HepG2 (cell line): ENCODE measurements around the gene EHD1. TPM values are rescaled to one million over a fixed set of nuclear protein-coding genes. Genes with fewer than 3 reads are reported as not detected.

Source experiments
- ARHGAP35 ChIP-seq: sonication (generic); formaldehyde crosslinking; IDR thresholded peaks from 2 replicates; pipeline ENCODE4 v1.9.0; 2022; ENCODE audit warnings: mild to moderate bottlenecking, inconsistent platforms, moderate library complexity, missing genetic modification reagents, borderline replicate concordance
- E2F2 ChIP-seq: sonication (generic); formaldehyde crosslinking; IDR thresholded peaks from 2 replicates; pipeline ENCODE4 v1.4.0; 2020; ENCODE audit warnings: missing genetic modification reagents, borderline replicate concordance
- ELF4 ChIP-seq: sonication (generic); formaldehyde crosslinking; IDR thresholded peaks from 2 replicates; pipeline ENCODE4 v1.5.0; 2020; ENCODE audit warnings: missing genetic modification reagents, mild to moderate bottlenecking, moderate library complexity, borderline replicate concordance
- HMG20A ChIP-seq: IDR thresholded peaks from 2 replicates; pipeline ENCODE4 v1.6.1; 2016; ENCODE audit warnings: borderline replicate concordance
- HNRNPL ChIP-seq: fragments of 200-400 bp; formaldehyde crosslinking; IDR thresholded peaks from 2 replicates; pipeline ENCODE4 v1.6.1; 2017; ENCODE audit warnings: mild to moderate bottlenecking, low read depth, low read length
- KMT2A ChIP-seq: sonication (generic); formaldehyde crosslinking; IDR thresholded peaks from 2 replicates; pipeline ENCODE4 v1.4.0; 2020; ENCODE audit warnings: missing genetic modification reagents
- NCOA5 ChIP-seq: sonication (generic); formaldehyde crosslinking; IDR thresholded peaks from 2 replicates; pipeline ENCODE4 v1.4.0; 2020; ENCODE audit warnings: missing genetic modification reagents
- SCMH1 ChIP-seq: sonication (generic); formaldehyde crosslinking; IDR thresholded peaks from 2 replicates; pipeline ENCODE4 v1.9.0; 2021; ENCODE audit warnings: missing genetic modification reagents, mild to moderate bottlenecking, borderline replicate concordance
- ZMYM4 ChIP-seq: sonication (generic); formaldehyde crosslinking; IDR thresholded peaks from 2 replicates; pipeline ENCODE4 v1.8.1; 2023; ENCODE audit warnings: mild to moderate bottlenecking, missing genetic modification reagents
- ZNF3 ChIP-seq: IDR thresholded peaks from 2 replicates; pipeline ENCODE4 v1.7.0; 2017; ENCODE audit warnings: inconsistent platforms
- ZNF546 ChIP-seq: sonication (generic); formaldehyde crosslinking; conservative IDR thresholded peaks from 2 replicates; pipeline ENCODE4 v1.8.1; 2023; ENCODE audit warnings: mild to moderate bottlenecking, missing genetic modification reagents
- ZNF570 ChIP-seq: sonication (generic); formaldehyde crosslinking; IDR thresholded peaks from 2 replicates; pipeline ENCODE4 v1.4.0; 2020; ENCODE audit warnings: mild to moderate bottlenecking, missing genetic modification reagents, borderline replicate concordance
- ZNF629 ChIP-seq: sonication (generic); formaldehyde crosslinking; conservative IDR thresholded peaks from 2 replicates; pipeline ENCODE4 v1.5.0; 2020; ENCODE audit warnings: missing genetic modification reagents
- ZNF672 ChIP-seq: sonication (generic); formaldehyde crosslinking; IDR thresholded peaks from 2 replicates; pipeline ENCODE4 v1.8.1; 2022; ENCODE audit warnings: missing genetic modification reagents
- ZNF883 ChIP-seq: sonication (generic); formaldehyde crosslinking; IDR thresholded peaks from 2 replicates; pipeline ENCODE4 v1.5.1; 2020; ENCODE audit warnings: mild to moderate bottlenecking, missing genetic modification reagents; ENCODE audit errors: not compliant biosample characterization
- polyA plus RNA-seq, 8 experiments: library from polyadenylated mRNA; depleted of rRNA in 3 of 8; stranded (reverse) in 7 of 8; unstranded in 1 of 8; fragments of >200 nt; fragmentation: Illumina TruSeq in 4 of 8; extraction: Trizol in 4 of 8; gene quantifications; 2 replicates each; pipeline versions ENCODE4 v1.2.1 to v1.2.3, GENCODE V29; 2011 to 2016; ENCODE audit warnings: low read depth in 4 of 8, missing spikeins in 1 of 8, mixed read lengths in 1 of 8; ENCODE audit not compliant: insufficient read depth in 1 of 8
- total RNA-seq, 5 experiments: library from RNA; depleted of rRNA; stranded (reverse); fragments of >200 nt; fragmentation: Illumina TruSeq; extraction: Trizol; gene quantifications; 2 replicates each; pipeline ENCODE4 v1.2.3, GENCODE V29; 2016; ENCODE audit warnings: low read depth in 1 of 5
- TF ChIP-seq, protein P1 (sequence below): sonication (generic); formaldehyde crosslinking; IDR thresholded peaks from 2 replicates; pipeline ENCODE4 v1.4.0; 2020; ENCODE audit warnings: missing genetic modification reagents
- TF ChIP-seq, protein P2 (sequence below): sonication (generic); formaldehyde crosslinking; IDR thresholded peaks from 2 replicates; pipeline ENCODE4 v1.8.0; 2022; ENCODE audit warnings: low read depth, missing genetic modification reagents

EHD1 gene
- total and polyA plus RNA-seq, 2 of the 13 experiments (the other 11 are each of a cell fraction or from before 2014, with no cell fraction given) = 23.6 to 26.6 TPM

GRCh38 chr11:64916775-64917662 is 38.6 kb upstream of the EHD1 start, which contains the start of gene ATG2A (continued):
- TF ChIP-seq, protein P1, sequence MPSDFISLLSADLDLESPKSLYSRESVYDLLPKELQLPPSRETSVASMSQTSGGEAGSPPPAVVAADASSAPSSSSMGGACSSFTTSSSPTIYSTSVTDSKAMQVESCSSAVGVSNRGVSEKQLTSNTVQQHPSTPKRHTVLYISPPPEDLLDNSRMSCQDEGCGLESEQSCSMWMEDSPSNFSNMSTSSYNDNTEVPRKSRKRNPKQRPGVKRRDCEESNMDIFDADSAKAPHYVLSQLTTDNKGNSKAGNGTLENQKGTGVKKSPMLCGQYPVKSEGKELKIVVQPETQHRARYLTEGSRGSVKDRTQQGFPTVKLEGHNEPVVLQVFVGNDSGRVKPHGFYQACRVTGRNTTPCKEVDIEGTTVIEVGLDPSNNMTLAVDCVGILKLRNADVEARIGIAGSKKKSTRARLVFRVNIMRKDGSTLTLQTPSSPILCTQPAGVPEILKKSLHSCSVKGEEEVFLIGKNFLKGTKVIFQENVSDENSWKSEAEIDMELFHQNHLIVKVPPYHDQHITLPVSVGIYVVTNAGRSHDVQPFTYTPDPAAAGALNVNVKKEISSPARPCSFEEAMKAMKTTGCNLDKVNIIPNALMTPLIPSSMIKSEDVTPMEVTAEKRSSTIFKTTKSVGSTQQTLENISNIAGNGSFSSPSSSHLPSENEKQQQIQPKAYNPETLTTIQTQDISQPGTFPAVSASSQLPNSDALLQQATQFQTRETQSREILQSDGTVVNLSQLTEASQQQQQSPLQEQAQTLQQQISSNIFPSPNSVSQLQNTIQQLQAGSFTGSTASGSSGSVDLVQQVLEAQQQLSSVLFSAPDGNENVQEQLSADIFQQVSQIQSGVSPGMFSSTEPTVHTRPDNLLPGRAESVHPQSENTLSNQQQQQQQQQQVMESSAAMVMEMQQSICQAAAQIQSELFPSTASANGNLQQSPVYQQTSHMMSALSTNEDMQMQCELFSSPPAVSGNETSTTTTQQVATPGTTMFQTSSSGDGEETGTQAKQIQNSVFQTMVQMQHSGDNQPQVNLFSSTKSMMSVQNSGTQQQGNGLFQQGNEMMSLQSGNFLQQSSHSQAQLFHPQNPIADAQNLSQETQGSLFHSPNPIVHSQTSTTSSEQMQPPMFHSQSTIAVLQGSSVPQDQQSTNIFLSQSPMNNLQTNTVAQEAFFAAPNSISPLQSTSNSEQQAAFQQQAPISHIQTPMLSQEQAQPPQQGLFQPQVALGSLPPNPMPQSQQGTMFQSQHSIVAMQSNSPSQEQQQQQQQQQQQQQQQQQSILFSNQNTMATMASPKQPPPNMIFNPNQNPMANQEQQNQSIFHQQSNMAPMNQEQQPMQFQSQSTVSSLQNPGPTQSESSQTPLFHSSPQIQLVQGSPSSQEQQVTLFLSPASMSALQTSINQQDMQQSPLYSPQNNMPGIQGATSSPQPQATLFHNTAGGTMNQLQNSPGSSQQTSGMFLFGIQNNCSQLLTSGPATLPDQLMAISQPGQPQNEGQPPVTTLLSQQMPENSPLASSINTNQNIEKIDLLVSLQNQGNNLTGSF (CRISPR knock-in tag) = 0 out of 2 replicates have a peak, but pooled peaks have one; percentile 47
- no peak for TF ChIP-seq NCOA5
- peak; percentile 29; the same call in 1 of the 2 replicates for TF ChIP-seq KMT2A (CRISPR knock-in tag)
- no peak for TF ChIP-seq ZNF672 (CRISPR knock-in tag)
- TF ChIP-seq SCMH1 (CRISPR knock-in tag) = no peak
- TF ChIP-seq ZNF883 (CRISPR knock-in tag) = peak; percentile 67
- peak; percentile 46; the same call in 1 of the 2 replicates for TF ChIP-seq ZNF546 (CRISPR knock-in tag)
- TF ChIP-seq ELF4 = no peak; the same call in 1 of the 2 replicates
- 0 out of 2 replicates have a peak, but pooled peaks have one; percentile 33 for TF ChIP-seq HNRNPL
- no peak for TF ChIP-seq ZNF629
- no peak for TF ChIP-seq ZNF570 (CRISPR knock-in tag)
- TF ChIP-seq, protein P2, sequence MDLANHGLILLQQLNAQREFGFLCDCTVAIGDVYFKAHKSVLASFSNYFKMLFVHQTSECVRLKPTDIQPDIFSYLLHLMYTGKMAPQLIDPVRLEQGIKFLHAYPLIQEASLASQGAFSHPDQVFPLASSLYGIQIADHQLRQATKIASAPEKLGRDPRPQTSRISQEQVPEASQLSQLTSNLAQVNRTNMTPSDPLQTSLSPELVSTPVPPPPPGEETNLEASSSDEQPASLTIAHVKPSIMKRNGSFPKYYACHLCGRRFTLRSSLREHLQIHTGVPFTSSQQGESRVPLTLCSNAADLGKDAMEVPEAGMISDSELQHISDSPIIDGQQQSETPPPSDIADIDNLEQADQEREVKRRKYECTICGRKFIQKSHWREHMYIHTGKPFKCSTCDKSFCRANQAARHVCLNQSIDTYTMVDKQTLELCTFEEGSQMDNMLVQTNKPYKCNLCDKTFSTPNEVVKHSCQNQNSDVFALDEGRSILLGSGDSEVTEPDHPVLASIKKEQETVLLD (CRISPR knock-in tag) = no peak
- 0 out of 2 replicates have a peak, but pooled peaks have one; percentile 4 for TF ChIP-seq HMG20A (CRISPR knock-in tag)
- no peak for TF ChIP-seq ZNF3 (CRISPR knock-in tag)
- peak; percentile 78 for TF ChIP-seq ZMYM4 (CRISPR knock-in tag)
- 0 out of 2 replicates have a peak, but pooled peaks have one; percentile 41 for TF ChIP-seq ARHGAP35 (CRISPR knock-in tag)
- no peak for TF ChIP-seq E2F2 (CRISPR knock-in tag)
